ENCODE data around the gene RPH3AL. TPM values are rescaled to one million over a fixed set of nuclear protein-coding genes. Genes with fewer than 3 reads are reported as not detected.

Gene RPH3AL
- total RNA-seq, 1 experiment from 2014 or later = 3.0 TPM

DNA sequence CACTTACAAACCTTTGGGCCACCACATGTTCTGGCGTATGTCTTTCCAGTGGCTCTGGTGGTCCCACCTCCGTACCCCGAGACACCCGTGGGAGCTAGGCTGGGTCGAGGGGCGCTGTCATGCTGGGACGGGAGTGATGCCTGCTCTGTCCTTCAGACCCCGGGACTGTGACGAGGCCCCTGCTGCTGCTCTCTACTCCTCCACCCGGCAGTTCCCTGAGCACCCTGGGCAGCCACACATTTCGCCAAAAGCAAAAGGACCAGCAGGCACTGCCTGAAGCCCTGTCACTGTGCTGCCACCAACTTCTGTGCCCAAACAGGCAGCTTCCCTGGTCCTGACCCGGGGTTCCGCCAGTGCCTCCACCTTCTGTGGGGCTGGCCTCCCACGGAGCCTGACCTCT lies 186.7 kb downstream of the RPH3AL start:
- Histone ChIP-seq H4K20me1 (ENCODE audit: control insufficient read depth, insufficient read depth, insufficient read length) (no peaks in the 10 kb centered on the region), H3K4ac (ENCODE audit: low read depth, low read length) (no peak overlapping the region), H3K23ac (ENCODE audit: insufficient read length, low read depth, low read length) (no peak overlapping the region), H4K5ac (ENCODE audit: insufficient read length, low read depth, low read length) (no peak overlapping the region), H4K8ac (replicated peaks; ENCODE audit: insufficient read length, low read depth, low read length) (no peak overlapping the region), H2AK5ac (ENCODE audit: insufficient read length, low read length) (no peak overlapping the region), H3K79me1 (ENCODE audit: insufficient read depth, low read depth, low read length, poor library complexity, severe bottlenecking) (no peaks in the 10 kb centered on the region), H3K9ac (ENCODE audit: extremely low read depth, insufficient read length, low read length) (no peak overlapping the region), H3T11ph (ENCODE audit: low read length) (no peak overlapping the region), H2BK120ac (ENCODE audit: low read depth, low read length, poor library complexity, severe bottlenecking) (no peak overlapping the region), H3K27me3 (ENCODE audit: insufficient read depth, low read length) (no peaks in the 10 kb centered on the region), H3K9me3 (ENCODE audit: control insufficient read depth, low read depth, low read length) (no peaks in the 10 kb centered on the region), H3K27ac (ENCODE audit: insufficient read length, low read depth, low read length) (no peak overlapping the region), H3K4me1 (ENCODE audit: insufficient read depth, low read length) (no peaks in the 10 kb centered on the region), H2BK12ac (ENCODE audit: insufficient read length, low read depth, low read length) (no peak overlapping the region), H3K56ac (ENCODE audit: insufficient read length, low read depth, low read length) (no peak overlapping the region), H3K79me2 (ENCODE audit: insufficient read depth, low read length) (no peaks in the 10 kb centered on the region), H3K18ac (ENCODE audit: insufficient read length, low read depth, low read length) (no peak overlapping the region), H2BK5ac (ENCODE audit: insufficient read length, low read length) (no peak overlapping the region), H4K91ac (ENCODE audit: insufficient read length, low read depth, low read length) (no peak overlapping the region), H3K14ac (ENCODE audit: insufficient read depth, low read length) (no peak overlapping the region), H2BK20ac (ENCODE audit: low read depth, low read length, poor library complexity, severe bottlenecking) (no peak overlapping the region), H3K4me2 (ENCODE audit: insufficient read depth, insufficient read length, low read length) (no peak overlapping the region), H2AFZ (ENCODE audit: low read length) (no peak overlapping the region), H3K23me2 (ENCODE audit: insufficient read length, low read depth, low read length, poor library complexity, severe bottlenecking) (no peaks in the 10 kb centered on the region), H2BK15ac (ENCODE audit: low read depth, low read length) (no peak overlapping the region)
- Mint-ChIP-seq H3K27ac (no peak overlapping the region), H3K4me1 (peaks cover 2 to 4% of the 10 kb centered on the region in 2 experiments; a peak in 2 of 4 replicates), H3K27me3 (ENCODE audit: low read depth) (no peaks in the 10 kb centered on the region; the same call in none of the 2 replicates), H3K36me3 (ENCODE audit: insufficient read depth in 1 of 3, low read depth in 3 of 3) (no peaks in the 10 kb centered on the region), H3K9me3 (no peaks in the 10 kb centered on the region; a peak in 1 of 5 replicates), H3K4me3 (no peak overlapping the region)
- WGBS (ENCODE audit: extremely low coverage, insufficient read length, low lambda C conversion rate) = no CpG with 5 or more reads among the region's 14 CpGs
- DNase-seq = no peak
- TF ChIP-seq, protein P1, sequence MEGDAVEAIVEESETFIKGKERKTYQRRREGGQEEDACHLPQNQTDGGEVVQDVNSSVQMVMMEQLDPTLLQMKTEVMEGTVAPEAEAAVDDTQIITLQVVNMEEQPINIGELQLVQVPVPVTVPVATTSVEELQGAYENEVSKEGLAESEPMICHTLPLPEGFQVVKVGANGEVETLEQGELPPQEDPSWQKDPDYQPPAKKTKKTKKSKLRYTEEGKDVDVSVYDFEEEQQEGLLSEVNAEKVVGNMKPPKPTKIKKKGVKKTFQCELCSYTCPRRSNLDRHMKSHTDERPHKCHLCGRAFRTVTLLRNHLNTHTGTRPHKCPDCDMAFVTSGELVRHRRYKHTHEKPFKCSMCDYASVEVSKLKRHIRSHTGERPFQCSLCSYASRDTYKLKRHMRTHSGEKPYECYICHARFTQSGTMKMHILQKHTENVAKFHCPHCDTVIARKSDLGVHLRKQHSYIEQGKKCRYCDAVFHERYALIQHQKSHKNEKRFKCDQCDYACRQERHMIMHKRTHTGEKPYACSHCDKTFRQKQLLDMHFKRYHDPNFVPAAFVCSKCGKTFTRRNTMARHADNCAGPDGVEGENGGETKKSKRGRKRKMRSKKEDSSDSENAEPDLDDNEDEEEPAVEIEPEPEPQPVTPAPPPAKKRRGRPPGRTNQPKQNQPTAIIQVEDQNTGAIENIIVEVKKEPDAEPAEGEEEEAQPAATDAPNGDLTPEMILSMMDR (conservative IDR thresholded peaks at IDR 0.05) = no peak

Data from H9 (cell line).